ENCODE results near the gene MACO1.

DNA sequence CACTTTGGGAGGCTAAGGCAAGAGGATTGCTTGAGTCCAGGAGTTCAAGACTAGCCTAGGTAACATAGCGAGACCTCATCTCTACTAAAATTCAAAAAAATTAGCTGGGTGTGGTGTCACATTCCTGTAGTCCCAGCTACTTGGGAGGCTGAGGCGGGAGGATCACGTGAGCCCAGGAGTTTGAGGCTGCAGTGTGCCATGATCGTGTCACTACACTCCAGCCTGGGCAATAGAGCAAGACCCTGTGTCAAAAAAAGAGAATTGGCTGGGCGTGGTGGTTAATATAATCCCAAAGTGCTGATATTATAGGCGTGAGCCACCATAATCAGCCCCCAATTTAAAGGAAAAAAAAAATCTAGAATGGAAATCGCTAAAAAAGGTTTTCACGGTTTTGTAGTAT is 7.0 kb downstream of the MACO1 start:
- no peak for TF ChIP-seq TAF1 (IDR thresholded peaks at IDR 0.05; ENCODE audit: borderline replicate concordance, low read depth, low read length)
- no peak for TF ChIP-seq POLR2AphosphoS5 (IDR thresholded peaks at IDR 0.05; ENCODE audit: low read depth, low read length)
- TF ChIP-seq POLR2A (IDR thresholded peaks at IDR 0.05; ENCODE audit: low read depth, low read length) = no peak

All from GM12892 (cell line).